ENCODE measurements around the gene SH3D19.

- TF ChIP-seq CTCF (IDR thresholded peaks at IDR 0.05), result no peak
- TF ChIP-seq EZH2 (IDR thresholded peaks at IDR 0.05), result no peak
These were observed 132.0 kb downstream of the SH3D19 start for GRCh38 chr4:151193414-151193813.
